GM19043 (cell line): ENCODE data around the gene OR2T2.
"Not testable (repeated sequence)": the region's sequence is repeated elsewhere in the genome, so short reads cannot be mapped to it uniquely, and the experiment has no call there.

Source experiments
- ATAC-seq: cut with Tn5 transposase; IDR thresholded peaks from one replicate; pipeline ENCODE4 v1.9.1; 2021; ENCODE audit warnings: low read depth; ENCODE audit not compliant: unreplicated experiment

Gene OR2T2

GRCh38 chr1:248449821-248450465 is 4.5 kb downstream of the OR2T2 start:
- ATAC-seq, result not testable (repeated sequence)

- ATAC-seq, result peak; percentile 47
Observed at GRCh38 chr1:248450466-248451145, 5.2 kb downstream of the OR2T2 start.

GRCh38 chr1:248453619-248454018 is 8.2 kb downstream of the OR2T2 start:
- ATAC-seq, result not testable (repeated sequence)

- ATAC-seq, result not testable (repeated sequence)
Observed at GRCh38 chr1:248455045-248455444, 9.6 kb downstream of the OR2T2 start.

GRCh38 chr1:248456635-248457034 is 11.2 kb downstream of the OR2T2 start:
- not testable (repeated sequence) for ATAC-seq

- ATAC-seq, result not testable (repeated sequence)
Observed at GRCh38 chr1:248459117-248459516, 13.7 kb downstream of the OR2T2 start.

- no peak for ATAC-seq
Observed at GRCh38 chr1:248471154-248471553, 25.7 kb downstream of the OR2T2 start.

- not testable (repeated sequence) for ATAC-seq
Observed at GRCh38 chr1:248472111-248472510, 26.7 kb downstream of the OR2T2 start.

GRCh38 chr1:248473051-248473450 is 27.6 kb downstream of the OR2T2 start, which contains the start of gene OR2T3:
TSS of gene OR2T3 (plus strand) at chr1:248473351. CDS start at chr1:248473351, 0 bp downstream.
- ATAC-seq, result not testable (repeated sequence)

GRCh38 chr1:248475660-248476059 is 30.2 kb downstream of the OR2T2 start:
- ATAC-seq, result peak; percentile 56

GRCh38 chr1:248481686-248482579 is 36.5 kb downstream of the OR2T2 start:
- ATAC-seq, result peak; percentile 88

- not testable (repeated sequence) for ATAC-seq
Observed at GRCh38 chr1:248488289-248488688, 42.9 kb downstream of the OR2T2 start, which contains the start of gene OR2T5. TSS of gene OR2T5 (plus strand) at chr1:248488589. CDS start at chr1:248488589, 0 bp downstream.

GRCh38 chr1:248496661-248497060 is 51.2 kb downstream of the OR2T2 start:
- ATAC-seq, result not testable (repeated sequence)

GRCh38 chr1:248500305-248501035 is 55.0 kb downstream of the OR2T2 start:
- ATAC-seq, result not testable (repeated sequence)
